Measurements from ENCODE around the gene ZC3H7B. TPM values are rescaled to one million over a fixed set of nuclear protein-coding genes. Genes with fewer than 3 reads are reported as not detected.
"Not testable (repeated sequence)": the region's sequence is repeated elsewhere in the genome, so short reads cannot be mapped to it uniquely, and the experiment has no call there.

Gene ZC3H7B
- total RNA-seq, 1 donor: 53.6 TPM

DNA sequence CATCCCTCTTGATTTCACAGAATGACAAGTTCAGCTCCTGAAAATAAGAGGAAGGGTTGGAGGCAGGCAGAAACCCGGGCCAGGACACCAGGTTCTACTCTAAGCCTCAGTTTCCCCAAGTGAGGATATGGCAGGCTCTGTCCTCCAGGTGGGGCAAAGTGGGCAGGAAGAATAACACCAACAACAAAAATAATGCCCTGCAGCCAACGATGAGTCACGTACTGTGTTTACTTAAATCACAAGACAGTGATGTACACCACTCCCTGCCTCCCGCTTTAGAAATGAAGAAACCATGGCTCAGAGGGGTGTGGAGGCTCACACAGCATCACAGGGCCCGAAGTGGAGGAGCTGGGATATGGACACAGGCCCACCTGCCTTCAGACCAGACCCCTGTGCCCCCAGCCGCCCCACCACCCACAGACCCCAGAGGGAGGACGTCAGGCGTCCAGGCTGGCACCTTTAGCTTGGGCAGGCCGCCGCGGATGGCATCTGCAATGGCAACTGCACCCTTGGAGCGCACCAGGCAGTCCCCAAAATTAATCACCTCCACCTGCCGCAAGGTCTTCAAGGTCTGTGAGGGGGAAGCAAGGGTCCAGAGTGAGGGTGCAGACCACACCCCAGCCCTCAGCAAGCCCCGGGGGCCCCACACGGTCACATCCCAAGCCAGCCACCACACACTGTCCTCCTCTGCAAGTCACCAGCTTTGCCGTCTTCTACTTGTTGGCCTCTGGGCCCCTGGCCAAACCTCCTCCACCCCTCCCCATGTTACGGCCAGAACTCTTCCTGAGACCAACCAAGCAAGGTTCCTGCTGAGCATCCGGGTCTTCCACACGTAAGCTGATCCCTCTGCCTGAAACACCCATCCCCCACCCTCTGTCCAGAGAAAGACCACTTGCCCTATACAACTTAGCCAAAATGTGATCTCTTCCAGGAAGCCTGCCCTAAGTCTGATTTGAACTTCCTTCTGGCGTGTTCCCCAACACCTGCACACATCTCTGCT lies 44.8 kb upstream of the ZC3H7B start:
- Histone ChIP-seq H3K4me2 (ENCODE audit: insufficient read depth, low read length) (no peak overlapping the region), H3K27me3 (ENCODE audit: insufficient read depth, low read length) (no peaks in the 10 kb centered on the region), H2AFZ (ENCODE audit: low read length) (no peak overlapping the region), H3K9me3 (ENCODE audit: low read depth, low read length) (no peaks in the 10 kb centered on the region), H3K4me3 (ENCODE audit: insufficient read depth, low read length) (no peak overlapping the region), H3K4me1 (ENCODE audit: insufficient read depth, low read length) (no peaks in the 10 kb centered on the region), H3K27ac (ENCODE audit: low read depth, low read length) (peak overlapping the region; percentile 60), H4K20me1 (ENCODE audit: insufficient read depth, low read length) (peaks cover 13% of the 10 kb centered on the region), H3K79me2 (ENCODE audit: insufficient read depth, low read length) (peaks cover 13% of the 10 kb centered on the region), H3K36me3 (ENCODE audit: insufficient read depth, low read length) (peaks cover 81% of the 10 kb centered on the region)
- peak; percentile 96 for DNase-seq (ENCODE audit: insufficient read length, low spot score, missing footprints)
- TF ChIP-seq, protein P1, sequence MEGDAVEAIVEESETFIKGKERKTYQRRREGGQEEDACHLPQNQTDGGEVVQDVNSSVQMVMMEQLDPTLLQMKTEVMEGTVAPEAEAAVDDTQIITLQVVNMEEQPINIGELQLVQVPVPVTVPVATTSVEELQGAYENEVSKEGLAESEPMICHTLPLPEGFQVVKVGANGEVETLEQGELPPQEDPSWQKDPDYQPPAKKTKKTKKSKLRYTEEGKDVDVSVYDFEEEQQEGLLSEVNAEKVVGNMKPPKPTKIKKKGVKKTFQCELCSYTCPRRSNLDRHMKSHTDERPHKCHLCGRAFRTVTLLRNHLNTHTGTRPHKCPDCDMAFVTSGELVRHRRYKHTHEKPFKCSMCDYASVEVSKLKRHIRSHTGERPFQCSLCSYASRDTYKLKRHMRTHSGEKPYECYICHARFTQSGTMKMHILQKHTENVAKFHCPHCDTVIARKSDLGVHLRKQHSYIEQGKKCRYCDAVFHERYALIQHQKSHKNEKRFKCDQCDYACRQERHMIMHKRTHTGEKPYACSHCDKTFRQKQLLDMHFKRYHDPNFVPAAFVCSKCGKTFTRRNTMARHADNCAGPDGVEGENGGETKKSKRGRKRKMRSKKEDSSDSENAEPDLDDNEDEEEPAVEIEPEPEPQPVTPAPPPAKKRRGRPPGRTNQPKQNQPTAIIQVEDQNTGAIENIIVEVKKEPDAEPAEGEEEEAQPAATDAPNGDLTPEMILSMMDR (IDR thresholded peaks at IDR 0.05; ENCODE audit: extremely low read depth, low read depth, low read length): no peak

DNA sequence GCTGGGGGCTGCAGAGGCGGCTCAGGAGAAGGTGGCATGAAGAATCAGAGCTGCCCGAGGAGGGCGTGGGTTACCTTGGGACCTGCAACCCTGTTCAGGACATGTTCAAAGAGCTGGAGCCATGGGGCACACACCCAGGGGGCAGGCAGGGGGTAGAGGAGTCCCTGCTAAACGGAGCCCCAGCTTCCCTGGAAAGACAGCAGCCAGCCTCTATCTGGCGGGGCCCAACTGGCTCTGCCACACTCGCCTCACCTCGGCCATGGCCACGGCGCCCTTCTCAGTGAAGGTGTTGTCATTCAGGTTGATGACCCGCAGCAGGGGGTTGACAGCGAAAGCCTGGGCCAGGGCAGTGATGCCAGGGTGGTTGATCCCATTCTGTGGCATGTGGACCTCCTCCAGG lies 43.6 kb upstream of the ZC3H7B start:
- H3K9me3 ChIP-seq (ENCODE audit: low read depth, low read length): no peaks in the 10 kb centered on the region
- TF ChIP-seq, protein P1 (IDR thresholded peaks at IDR 0.05; ENCODE audit: extremely low read depth, low read depth, low read length): no peak
- H3K27me3 ChIP-seq (ENCODE audit: insufficient read depth, low read length): no peaks in the 10 kb centered on the region
- H3K27ac ChIP-seq (ENCODE audit: low read depth, low read length): no peak overlapping the region
- H3K4me3 ChIP-seq (ENCODE audit: insufficient read depth, low read length): no peak overlapping the region
- H4K20me1 ChIP-seq (ENCODE audit: insufficient read depth, low read length): peaks cover 14% of the 10 kb centered on the region
- no peak overlapping the region for H3K4me2 ChIP-seq (ENCODE audit: insufficient read depth, low read length)
- no peak overlapping the region for H2AFZ ChIP-seq (ENCODE audit: low read length)
- peaks cover 86% of the 10 kb centered on the region for H3K36me3 ChIP-seq (ENCODE audit: insufficient read depth, low read length)
- DNase-seq (ENCODE audit: insufficient read length, low spot score, missing footprints): peak; percentile 30
- H3K4me1 ChIP-seq (ENCODE audit: insufficient read depth, low read length): no peaks in the 10 kb centered on the region
- H3K79me2 ChIP-seq (ENCODE audit: insufficient read depth, low read length): peaks cover 15% of the 10 kb centered on the region

DNA sequence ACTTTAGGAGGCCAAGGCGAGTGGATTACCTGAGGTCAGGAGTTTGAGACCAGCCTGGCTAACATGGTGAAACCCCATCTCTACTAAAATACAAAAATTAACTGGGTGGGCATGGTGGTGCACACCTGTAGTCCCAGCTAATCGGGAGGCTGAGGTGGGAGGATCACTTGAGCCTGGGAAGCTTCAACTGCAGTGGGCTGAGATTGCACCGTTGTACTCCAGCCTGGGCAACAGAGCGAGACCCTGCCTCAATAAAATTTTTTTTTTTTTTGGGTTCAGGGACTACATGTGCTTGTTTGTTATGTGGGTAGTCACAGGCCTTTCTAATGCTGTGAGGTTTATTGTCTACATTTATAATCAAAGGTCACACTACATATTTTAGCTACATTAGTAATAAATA lies 41.6 kb upstream of the ZC3H7B start:
- peaks cover 11% of the 10 kb centered on the region for H4K20me1 ChIP-seq (ENCODE audit: insufficient read depth, low read length)

DNA sequence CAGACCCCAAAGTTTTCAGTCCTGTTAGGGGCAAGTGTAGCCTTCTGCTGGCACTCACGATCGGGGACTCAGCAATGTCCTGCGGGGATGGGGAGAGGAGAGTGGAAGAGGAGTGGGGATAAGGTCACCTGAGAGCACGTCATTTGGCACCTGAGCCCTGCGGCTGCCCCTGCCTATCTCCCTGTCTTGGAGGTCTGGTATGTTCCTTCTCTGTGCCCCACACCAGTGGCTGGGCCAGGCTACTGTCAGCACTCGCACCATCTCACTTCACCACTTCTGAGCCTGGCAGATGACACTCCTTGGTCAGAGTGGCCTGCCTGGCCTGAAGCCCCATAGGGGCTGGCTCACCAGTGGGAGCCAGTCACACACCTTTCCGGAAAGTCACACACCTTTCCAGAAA lies 40.5 kb upstream of the ZC3H7B start:
- Histone ChIP-seq H3K79me2 (ENCODE audit: insufficient read depth, low read length) (peaks cover 25% of the 10 kb centered on the region), H3K27ac (ENCODE audit: low read depth, low read length) (no peak overlapping the region), H2AFZ (ENCODE audit: low read length) (no peak overlapping the region), H3K4me3 (ENCODE audit: insufficient read depth, low read length) (no peak overlapping the region), H3K4me1 (ENCODE audit: insufficient read depth, low read length) (no peaks in the 10 kb centered on the region), H3K4me2 (ENCODE audit: insufficient read depth, low read length) (no peak overlapping the region), H4K20me1 (ENCODE audit: insufficient read depth, low read length) (peaks cover 10% of the 10 kb centered on the region), H3K9me3 (ENCODE audit: low read depth, low read length) (no peaks in the 10 kb centered on the region), H3K36me3 (ENCODE audit: insufficient read depth, low read length) (peaks cover 89% of the 10 kb centered on the region), H3K27me3 (ENCODE audit: insufficient read depth, low read length) (no peaks in the 10 kb centered on the region)
- DNase-seq (ENCODE audit: insufficient read length, low spot score, missing footprints): peak; percentile 67
- TF ChIP-seq, protein P1 (IDR thresholded peaks at IDR 0.05; ENCODE audit: extremely low read depth, low read depth, low read length): no peak

More for the DNA sequence above, 41.6 kb upstream of the ZC3H7B start:
- H3K27ac ChIP-seq (ENCODE audit: low read depth, low read length); H3K4me2 ChIP-seq (ENCODE audit: insufficient read depth, low read length); H3K9me3 ChIP-seq (ENCODE audit: low read depth, low read length); H3K27me3 ChIP-seq (ENCODE audit: insufficient read depth, low read length); H3K4me1 ChIP-seq (ENCODE audit: insufficient read depth, low read length); H2AFZ ChIP-seq (ENCODE audit: low read length); H3K4me3 ChIP-seq (ENCODE audit: insufficient read depth, low read length): not testable (repeated sequence)
- Histone ChIP-seq H3K36me3 (ENCODE audit: insufficient read depth, low read length) (peaks cover 89% of the 10 kb centered on the region), H3K79me2 (ENCODE audit: insufficient read depth, low read length) (peaks cover 23% of the 10 kb centered on the region)
- peak; percentile 62 for DNase-seq (ENCODE audit: insufficient read length, low spot score, missing footprints)
